HEK293 (cell line): Measurements from ENCODE around the gene TNS1.

ENCODE experiments used
- CTCF ChIP-seq: fragments of 450-650 bp; formaldehyde crosslinking; IDR thresholded peaks from 2 replicates; pipeline ENCODE4 v1.5.1; 2016; ENCODE audit warnings: missing biosample characterization, missing genetic modification characterization
- ELK4 ChIP-seq: IDR thresholded peaks from 2 replicates; pipeline ENCODE4 v1.6.1; 2011; ENCODE audit warnings: mild to moderate bottlenecking, low read depth, low read length, borderline replicate concordance
- PBX3 ChIP-seq: sonication (generic); formaldehyde crosslinking; IDR thresholded peaks from 2 replicates; pipeline ENCODE4 v1.8.1; 2022; ENCODE audit warnings: mild to moderate bottlenecking, moderate library complexity, missing genetic modification reagents
- REPIN1 ChIP-seq: fragments of 450-650 bp; formaldehyde crosslinking; IDR thresholded peaks from 2 replicates; pipeline ENCODE4 v1.5.1; 2017; ENCODE audit warnings: missing biosample characterization, missing genetic modification characterization, low read depth
- ZNF138 ChIP-seq: fragments of 450-650 bp; formaldehyde crosslinking; IDR thresholded peaks from 2 replicates; pipeline ENCODE4 v1.5.1; 2016; ENCODE audit warnings: missing biosample characterization, missing genetic modification characterization, borderline replicate concordance
- ZNF157 ChIP-seq: fragments of 450-650 bp; formaldehyde crosslinking; IDR thresholded peaks from 2 replicates; pipeline ENCODE4 v1.5.1; 2016; ENCODE audit warnings: missing biosample characterization, missing genetic modification characterization
- ZNF184 ChIP-seq: fragments of 450-650 bp; IDR thresholded peaks from 2 replicates; pipeline ENCODE4 v1.5.1; 2018; ENCODE audit warnings: missing biosample characterization, mild to moderate bottlenecking, missing genetic modification characterization
- ZNF214 ChIP-seq: fragments of 450-650 bp; formaldehyde crosslinking; IDR thresholded peaks from 2 replicates; pipeline ENCODE4 v1.5.1; 2017; ENCODE audit warnings: missing biosample characterization, mild to moderate bottlenecking, missing genetic modification characterization, borderline replicate concordance
- ZNF350 ChIP-seq: fragments of 450-650 bp; formaldehyde crosslinking; IDR thresholded peaks from 2 replicates; pipeline ENCODE4 v1.5.0; 2017; ENCODE audit warnings: missing biosample characterization, mild to moderate bottlenecking, missing genetic modification characterization

- TF ChIP-seq ZNF214 (tag by site-specific recombination) (no peak), REPIN1 (tag by site-specific recombination) (no peak), CTCF (tag by site-specific recombination) (peak; percentile 90), ZNF157 (no peak), PBX3 (no peak), ZNF184 (tag by site-specific recombination) (no peak), ELK4 (no peak), ZNF350 (tag by site-specific recombination) (no peak), ZNF138 (no peak)
Measured at GRCh38 chr2:218010140-218010983, 7.6 kb upstream of the TNS1 start.
